Measurements from ENCODE around the gene EVPLL. TPM values are rescaled to one million over a fixed set of nuclear protein-coding genes. Genes with fewer than 3 reads are reported as not detected.
"Not testable (repeated sequence)": the region's sequence is repeated elsewhere in the genome, so short reads cannot be mapped to it uniquely, and the experiment has no call there.

Gene EVPLL

GRCh38 chr17:18426639-18427038 is 49.1 kb downstream of the EVPLL start:
- not testable (repeated sequence) for H3K27ac ChIP-seq (ENCODE audit: low read length, poor library complexity, severe bottlenecking)

GRCh38 chr17:18432206-18432605 is 54.6 kb downstream of the EVPLL start:
- not testable (repeated sequence) for H3K4me3 ChIP-seq (ENCODE audit: insufficient read depth in 1 of 2, low read depth in 1 of 2, low read length in 2 of 2); H3K4me1 ChIP-seq (ENCODE audit: control insufficient read depth, insufficient read depth, low read depth, low read length); DNase-seq; H3K9ac ChIP-seq (ENCODE audit: low read length); H4K8ac ChIP-seq (ENCODE audit: low read length); H4K91ac ChIP-seq (ENCODE audit: low read length); H3K4ac ChIP-seq (ENCODE audit: low read depth in 1 of 2, low read length in 2 of 2); H3K27me3 ChIP-seq (ENCODE audit: control insufficient read depth in 1 of 2, insufficient read depth in 1 of 2, low read length in 2 of 2); H2BK15ac ChIP-seq (ENCODE audit: low read depth, poor library complexity, severe bottlenecking); H3K18ac ChIP-seq (ENCODE audit: low read depth in 1 of 2, low read length in 2 of 2); H3K27ac ChIP-seq (ENCODE audit: low read length, poor library complexity, severe bottlenecking); H2BK12ac ChIP-seq (ENCODE audit: low read length in 2 of 2); H3K36me3 ChIP-seq (ENCODE audit: control insufficient read depth in 1 of 2, insufficient read depth in 2 of 2, low read depth in 1 of 2, low read length in 2 of 2); H3K79me1 ChIP-seq (replicated peaks; ENCODE audit: low read length, poor library complexity, severe bottlenecking); H2BK5ac ChIP-seq (ENCODE audit: low read depth, low read length, poor library complexity, severe bottlenecking); H3K4me2 ChIP-seq (ENCODE audit: low read length, poor library complexity, severe bottlenecking); H2AK5ac ChIP-seq (ENCODE audit: low read length, severe bottlenecking); H2AFZ ChIP-seq (ENCODE audit: low read depth, low read length); H2BK120ac ChIP-seq (ENCODE audit: low read depth, low read length); H3K14ac ChIP-seq (ENCODE audit: low read length in 2 of 2); H3K9me3 ChIP-seq (ENCODE audit: control insufficient read depth, low read length); H3K23ac ChIP-seq (ENCODE audit: low read length in 2 of 2)
- no CpG with 5 or more reads among the region's 9 CpGs for WGBS

More at GRCh38 chr17:18426639-18427038, 49.1 kb downstream of the EVPLL start:
- H3K79me1 ChIP-seq (replicated peaks; ENCODE audit: low read length, poor library complexity, severe bottlenecking); H4K91ac ChIP-seq (ENCODE audit: low read length); H3K4me1 ChIP-seq (ENCODE audit: control insufficient read depth, insufficient read depth, low read depth, low read length); H3K14ac ChIP-seq (ENCODE audit: low read length in 2 of 2); H3K4ac ChIP-seq (ENCODE audit: low read depth in 1 of 2, low read length in 2 of 2); H3K4me2 ChIP-seq (ENCODE audit: low read length, poor library complexity, severe bottlenecking); DNase-seq; H2AFZ ChIP-seq (ENCODE audit: low read depth, low read length); H3K18ac ChIP-seq (ENCODE audit: low read depth in 1 of 2, low read length in 2 of 2); H2BK15ac ChIP-seq (ENCODE audit: low read depth, poor library complexity, severe bottlenecking); H3K23ac ChIP-seq (ENCODE audit: low read length in 2 of 2); H2BK12ac ChIP-seq (ENCODE audit: low read length in 2 of 2); H2BK120ac ChIP-seq (ENCODE audit: low read depth, low read length); H3K4me3 ChIP-seq (ENCODE audit: insufficient read depth in 1 of 2, low read depth in 1 of 2, low read length in 2 of 2); H3K27me3 ChIP-seq (ENCODE audit: control insufficient read depth in 1 of 2, insufficient read depth in 1 of 2, low read length in 2 of 2); H2BK5ac ChIP-seq (ENCODE audit: low read depth, low read length, poor library complexity, severe bottlenecking); H3K9me3 ChIP-seq (ENCODE audit: control insufficient read depth, low read length); H3K36me3 ChIP-seq (ENCODE audit: control insufficient read depth in 1 of 2, insufficient read depth in 2 of 2, low read depth in 1 of 2, low read length in 2 of 2); H4K8ac ChIP-seq (ENCODE audit: low read length); H3K9ac ChIP-seq (ENCODE audit: low read length); H2AK5ac ChIP-seq (ENCODE audit: low read length, severe bottlenecking): not testable (repeated sequence)
- no CpG with 5 or more reads among the region's 16 CpGs for WGBS

Small RNA genes lying within 50 kb of the gene (small RNA-seq; reads per million reads assigned to genes)
- gene AL353997.5 (ENCODE audit: low read depth) (not detected), gene YWHAEP2 (ENCODE audit: low read depth) (not detected)

Data from mesenchymal stem cell (in vitro differentiated cells and primary cell).